Liver (tissue), 9 donors: ENCODE measurements around the gene SIGLEC14. TPM values are rescaled to one million over a fixed set of nuclear protein-coding genes. Genes with fewer than 3 reads are reported as not detected.

Experiments
- DNase-seq: peaks from one replicate; pipeline ENCODE4 v3.0.0-alpha.2; 2017; ENCODE audit warnings: low spot score
- H3K27ac ChIP-seq, 2 donors: one replicate each; pipeline ENCODE4 v1.7.0; 2013; ENCODE audit warnings: inconsistent platforms in 2 of 2, low read length in 2 of 2, control low read depth in 1 of 2, low read depth in 1 of 2, mild to moderate bottlenecking in 1 of 2
- H3K27me3 ChIP-seq, 4 donors: one replicate each; pipeline versions ENCODE4 v1.6.1 to v1.7.0; 2013; ENCODE audit warnings: low read length in 3 of 4, inconsistent platforms in 1 of 4, mild to moderate bottlenecking in 1 of 4, moderate library complexity in 1 of 4; ENCODE audit not compliant: control insufficient read depth in 4 of 4, insufficient read depth in 4 of 4
- H3K36me3 ChIP-seq, 4 donors: one replicate each; pipeline versions ENCODE4 v1.6.1 to v1.7.0; 2013; ENCODE audit warnings: low read length in 3 of 4, mild to moderate bottlenecking in 3 of 4, low read depth in 1 of 4, moderate library complexity in 1 of 4; ENCODE audit not compliant: control insufficient read depth in 4 of 4, insufficient read depth in 3 of 4
- H3K4me1 ChIP-seq, 4 donors: one replicate each; pipeline versions ENCODE4 v1.6.1 to v1.7.0; 2013; ENCODE audit warnings: low read length in 3 of 4, mild to moderate bottlenecking in 3 of 4, moderate library complexity in 1 of 4; ENCODE audit not compliant: control insufficient read depth in 4 of 4, insufficient read depth in 4 of 4
- H3K4me3 ChIP-seq, 3 donors: one replicate each; pipeline versions ENCODE4 v1.6.1 to v1.7.0; 2013; ENCODE audit warnings: low read length in 3 of 3, control low read depth in 1 of 3, low read depth in 1 of 3, mild to moderate bottlenecking in 1 of 3
- H3K9ac ChIP-seq, 2 donors: one replicate each; pipeline ENCODE4 v1.7.0; 2013; ENCODE audit warnings: low read length in 2 of 2, mild to moderate bottlenecking in 2 of 2, moderate library complexity in 2 of 2, control low read depth in 1 of 2, low read depth in 1 of 2
- H3K9me3 ChIP-seq, 4 donors: one replicate each; pipeline versions ENCODE4 v1.6.1 to v1.7.0; 2013; ENCODE audit warnings: low read length in 3 of 4; ENCODE audit not compliant: control insufficient read depth in 4 of 4
- EGR1 ChIP-seq, 2 donors: IDR thresholded peaks; 2 replicates each; pipeline ENCODE4 v1.6.1; 2016 to 2018; ENCODE audit warnings: antibody characterized with exemption in 2 of 2, low read depth in 2 of 2
- FOXA1 ChIP-seq: IDR thresholded peaks from 2 replicates; pipeline ENCODE4 v1.6.1; 2016; ENCODE audit warnings: antibody characterized with exemption
- FOXA2 ChIP-seq: IDR thresholded peaks from 2 replicates; pipeline ENCODE4 v1.6.1; 2016; ENCODE audit warnings: antibody characterized with exemption
- GABPA ChIP-seq, 2 donors: IDR thresholded peaks in 1 of 2; conservative IDR thresholded peaks in 1 of 2; 2 replicates each; pipeline ENCODE4 v1.6.1; 2016; ENCODE audit warnings: antibody characterized with exemption in 2 of 2, mild to moderate bottlenecking in 1 of 2, moderate library complexity in 1 of 2
- HNF4A ChIP-seq, 2 donors: conservative IDR thresholded peaks; 2 replicates each; pipeline ENCODE4 v1.6.1; 2016; ENCODE audit warnings: antibody characterized with exemption in 2 of 2, mild to moderate bottlenecking in 2 of 2
- NR2F2 ChIP-seq: IDR thresholded peaks from 2 replicates; pipeline ENCODE4 v1.6.1; 2016; ENCODE audit warnings: antibody characterized with exemption
- RXRA ChIP-seq, 2 donors: IDR thresholded peaks; 2 replicates each; pipeline ENCODE4 v1.6.1; 2017 to 2018; ENCODE audit warnings: antibody characterized with exemption in 2 of 2, mild to moderate bottlenecking in 1 of 2
- SP1 ChIP-seq: IDR thresholded peaks from 2 replicates; pipeline ENCODE4 v1.6.1; 2018; ENCODE audit warnings: antibody characterized with exemption, mild to moderate bottlenecking
- TAF1 ChIP-seq: conservative IDR thresholded peaks from 2 replicates; pipeline ENCODE4 v1.6.1; 2016; ENCODE audit warnings: antibody characterized with exemption, mild to moderate bottlenecking
- YY1 ChIP-seq: IDR thresholded peaks from 2 replicates; pipeline ENCODE4 v1.6.1; 2016; ENCODE audit warnings: antibody characterized with exemption, mild to moderate bottlenecking
- WGBS: extraction: QIAGEN DNeasy Blood & Tissue Kit; methylation state at CpG from one replicate; pipeline ENCODE4 v1.1.7; 2013; 5-methylcytosine and 5-hydroxymethylcytosine counted together
- polyA plus RNA-seq, 2 donors: library from polyadenylated mRNA; stranded (reverse) in 1 of 2; unstranded in 1 of 2; fragments of 200-250 nt in 1 of 2; fragments of >200 nt in 1 of 2; fragmentation: Nextera tagmentation in 1 of 2; extraction: Ambion mirVana in 1 of 2; gene quantifications; one replicate each; pipeline versions ENCODE4 v1.2.1 to v1.2.3, GENCODE V29; 2013 to 2015
- total RNA-seq, 2 donors: library from RNA; depleted of rRNA; stranded (reverse); fragments of >200 nt; gene quantifications; one replicate each; pipeline ENCODE4 v1.2.3, GENCODE V29; 2014
- TF ChIP-seq, protein P1 (sequence below): IDR thresholded peaks from 2 replicates; pipeline ENCODE4 v1.6.1; 2016; ENCODE audit warnings: antibody characterized with exemption, mild to moderate bottlenecking
- TF ChIP-seq, protein P2 (sequence below): IDR thresholded peaks from 2 replicates; pipeline ENCODE4 v1.6.1; 2016; ENCODE audit warnings: antibody characterized with exemption
- donor health status: healthy.
- donor health status: healthy.
- donor health status: healthy.
- donor health status: healthy.
- donor health status: healthy.

SIGLEC14 gene
- total and polyA plus RNA-seq, 4 donors: 1.7 to 6.9 (median 3.2) TPM; not detected in 1

DNA sequence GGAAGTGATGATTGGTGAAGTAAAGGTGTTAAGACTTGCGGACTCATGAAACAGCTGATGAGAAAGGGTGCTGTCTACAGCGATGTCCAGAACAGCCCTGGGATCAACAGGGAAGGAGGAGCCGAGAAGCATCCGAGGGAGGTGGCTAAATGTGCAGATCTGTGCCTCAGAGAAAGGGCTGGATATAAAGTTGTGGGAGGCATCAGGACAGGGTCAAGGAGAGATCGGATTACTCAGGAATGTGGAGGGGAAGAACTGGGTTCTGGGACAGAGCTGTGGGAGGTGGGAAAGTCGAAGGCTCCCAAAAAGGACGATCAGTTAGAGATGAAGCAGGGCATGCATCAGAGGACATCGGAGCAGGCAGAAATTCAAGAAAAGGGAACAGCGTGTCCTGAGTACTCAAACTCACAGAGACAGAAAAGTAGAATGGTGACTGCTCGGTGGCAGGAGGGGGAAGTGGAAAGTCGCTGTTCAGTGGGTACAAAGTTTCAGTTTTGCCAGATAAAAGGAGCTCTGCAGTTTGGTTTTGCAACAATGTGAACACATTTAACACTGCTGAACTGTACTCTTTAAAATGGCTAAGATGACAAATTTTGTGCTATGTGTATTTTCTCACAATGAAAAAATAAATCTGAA is 1.9 kb downstream of the SIGLEC14 start:
- 36% methylated on average over 11 of the region's 11 CpGs for WGBS
- Histone ChIP-seq H3K27me3 (peaks cover 0 to 2% (median 0%) of the 10 kb centered on the region in 4 donors), H3K4me3 (no peak overlapping the region), H3K9me3 (no peaks in the 10 kb centered on the region), H3K9ac (no peak overlapping the region), H3K36me3 (no peaks in the 10 kb centered on the region), H3K27ac (no peak overlapping the region), H3K4me1 (no peaks in the 10 kb centered on the region)
- TF ChIP-seq FOXA1 (no peak), GABPA (IDR thresholded peaks at IDR 0.05 in 1 of 2, conservative IDR thresholded peaks at IDR 0.05 in 1 of 2) (no peak), TAF1 (no peak), SP1 (no peak), HNF4A (conservative IDR thresholded peaks at IDR 0.05) (no peak), FOXA2 (no peak), EGR1 (IDR thresholded peaks at IDR 0.05; ENCODE audit: low read depth in 2 of 2) (no peak), YY1 (no peak), NR2F2 (no peak)
- TF ChIP-seq, protein P1, sequence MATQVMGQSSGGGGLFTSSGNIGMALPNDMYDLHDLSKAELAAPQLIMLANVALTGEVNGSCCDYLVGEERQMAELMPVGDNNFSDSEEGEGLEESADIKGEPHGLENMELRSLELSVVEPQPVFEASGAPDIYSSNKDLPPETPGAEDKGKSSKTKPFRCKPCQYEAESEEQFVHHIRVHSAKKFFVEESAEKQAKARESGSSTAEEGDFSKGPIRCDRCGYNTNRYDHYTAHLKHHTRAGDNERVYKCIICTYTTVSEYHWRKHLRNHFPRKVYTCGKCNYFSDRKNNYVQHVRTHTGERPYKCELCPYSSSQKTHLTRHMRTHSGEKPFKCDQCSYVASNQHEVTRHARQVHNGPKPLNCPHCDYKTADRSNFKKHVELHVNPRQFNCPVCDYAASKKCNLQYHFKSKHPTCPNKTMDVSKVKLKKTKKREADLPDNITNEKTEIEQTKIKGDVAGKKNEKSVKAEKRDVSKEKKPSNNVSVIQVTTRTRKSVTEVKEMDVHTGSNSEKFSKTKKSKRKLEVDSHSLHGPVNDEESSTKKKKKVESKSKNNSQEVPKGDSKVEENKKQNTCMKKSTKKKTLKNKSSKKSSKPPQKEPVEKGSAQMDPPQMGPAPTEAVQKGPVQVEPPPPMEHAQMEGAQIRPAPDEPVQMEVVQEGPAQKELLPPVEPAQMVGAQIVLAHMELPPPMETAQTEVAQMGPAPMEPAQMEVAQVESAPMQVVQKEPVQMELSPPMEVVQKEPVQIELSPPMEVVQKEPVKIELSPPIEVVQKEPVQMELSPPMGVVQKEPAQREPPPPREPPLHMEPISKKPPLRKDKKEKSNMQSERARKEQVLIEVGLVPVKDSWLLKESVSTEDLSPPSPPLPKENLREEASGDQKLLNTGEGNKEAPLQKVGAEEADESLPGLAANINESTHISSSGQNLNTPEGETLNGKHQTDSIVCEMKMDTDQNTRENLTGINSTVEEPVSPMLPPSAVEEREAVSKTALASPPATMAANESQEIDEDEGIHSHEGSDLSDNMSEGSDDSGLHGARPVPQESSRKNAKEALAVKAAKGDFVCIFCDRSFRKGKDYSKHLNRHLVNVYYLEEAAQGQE: no peak
- TF ChIP-seq, protein P2, sequence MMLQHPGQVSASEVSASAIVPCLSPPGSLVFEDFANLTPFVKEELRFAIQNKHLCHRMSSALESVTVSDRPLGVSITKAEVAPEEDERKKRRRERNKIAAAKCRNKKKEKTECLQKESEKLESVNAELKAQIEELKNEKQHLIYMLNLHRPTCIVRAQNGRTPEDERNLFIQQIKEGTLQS: no peak
- DNase-seq: no peak

DNA sequence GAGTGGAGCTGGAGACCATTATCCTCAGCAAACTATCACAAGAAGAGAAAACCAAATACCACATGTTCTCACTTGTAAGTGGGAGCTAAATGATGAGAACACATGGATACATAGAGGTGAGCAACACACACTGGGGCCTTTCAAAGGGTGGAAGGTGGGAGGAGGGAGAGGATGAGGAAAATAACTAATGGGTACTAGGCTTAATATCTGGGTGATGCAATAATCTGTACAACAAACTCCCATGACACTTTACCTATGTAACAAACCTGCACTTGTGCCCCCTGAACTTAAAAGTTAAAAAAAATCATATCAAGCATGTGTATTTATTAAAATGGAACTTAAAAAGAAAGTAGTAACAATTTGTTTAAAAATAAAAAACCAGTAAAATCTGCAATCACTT is 5.0 kb downstream of the SIGLEC14 start:
- DNase-seq: no peak
- Histone ChIP-seq H3K9ac (no peak overlapping the region), H3K27me3 (peaks cover 0 to 2% (median 0%) of the 10 kb centered on the region in 4 donors), H3K4me3 (no peak overlapping the region), H3K9me3 (peaks cover 0 to 4% (median 0%) of the 10 kb centered on the region in 4 donors), H3K36me3 (no peaks in the 10 kb centered on the region), H3K4me1 (no peaks in the 10 kb centered on the region), H3K27ac (no peak overlapping the region)
- no peak for TF ChIP-seq SP1
- TF ChIP-seq RXRA (IDR thresholded peaks at IDR 0.05): no peak
- TF ChIP-seq, protein P1: no peak
- no peak for TF ChIP-seq NR2F2
